ENCODE results near the gene ALDH1A1.

GRCh38 chr9:72883875-72884274 is 69.0 kb downstream of the ALDH1A1 start:
- TF ChIP-seq SIN3A (conservative IDR thresholded peaks at IDR 0.05 in 1 of 2, IDR thresholded peaks at IDR 0.05 in 1 of 2; ENCODE audit: low read depth in 1 of 2, low read length in 2 of 2) = no peak
- TF ChIP-seq POLR2AphosphoS5 (IDR thresholded peaks at IDR 0.05; ENCODE audit: low read depth, low read length) = no peak
- TF ChIP-seq CTCF (IDR thresholded peaks at IDR 0.05; ENCODE audit: control extremely low read depth in 1 of 3, insufficient read depth in 1 of 3, low read depth in 1 of 3, low read length in 3 of 3) = no peak
- no peak for TF ChIP-seq POLR2A (IDR thresholded peaks at IDR 0.05; ENCODE audit: control extremely low read depth in 1 of 2, low read depth in 2 of 2, low read length in 2 of 2)

Measured in H1 (cell line).